Common myeloid progenitor, CD34-positive (primary cell): Measurements from ENCODE around the gene PEF1.

Experiments used
- CTCF ChIA-PET: fragments of 350-600 bp; sonication (Branson Sonifier 250); formaldehyde crosslinking; loops from one replicate; lab custom pipeline; 2021; ENCODE audit warnings: antibody characterized with exemption; lab: Charles Lee
- POLR2A ChIA-PET: fragments of 350-600 bp; sonication (Branson Sonifier 250); formaldehyde crosslinking; loops from one replicate; lab custom pipeline; 2021; ENCODE audit warnings: antibody characterized with exemption; lab: Charles Lee
- DNase-seq, 3 donors: peaks; one replicate each; pipeline versions ENCODE4 v3.0.0 to v3.0.0-alpha.2; 2013
- H3K27ac ChIP-seq, 2 experiments: 1 replicate in 1 of 2; 2 replicates in 1 of 2; pipeline ENCODE4 v1.7.0; 2013; ENCODE audit warnings: inconsistent platforms in 2 of 2, low read length in 2 of 2, mild to moderate bottlenecking in 2 of 2, low read depth in 1 of 2, moderate library complexity in 1 of 2; ENCODE audit not compliant: severe bottlenecking in 2 of 2, insufficient read depth in 1 of 2, poor library complexity in 1 of 2
- H3K27me3 ChIP-seq, 5 experiments: replicated peaks in 2 of 5; 1 replicate in 3 of 5; 2 replicates in 2 of 5; pipeline versions ENCODE4 v1.6.1 to v1.7.0; 2013; ENCODE audit warnings: low read length in 4 of 5, mild to moderate bottlenecking in 2 of 5, moderate library complexity in 2 of 5, inconsistent platforms in 1 of 5; ENCODE audit not compliant: insufficient read depth in 5 of 5, control insufficient read depth in 4 of 5
- H3K36me3 ChIP-seq, 4 experiments: 1 replicate in 2 of 4; 2 replicates in 2 of 4; pipeline versions ENCODE4 v1.6.1 to v1.7.0; 2013; ENCODE audit warnings: low read length in 3 of 4, control low read depth in 1 of 4, mild to moderate bottlenecking in 1 of 4; ENCODE audit not compliant: control insufficient read depth in 4 of 4, insufficient read depth in 4 of 4
- H3K4me1 ChIP-seq, 4 experiments: 1 replicate in 3 of 4; 2 replicates in 1 of 4; pipeline versions ENCODE4 v1.6.1 to v1.7.1; 2013; ENCODE audit warnings: low read length in 3 of 4, mild to moderate bottlenecking in 3 of 4, control low read depth in 1 of 4, inconsistent platforms in 1 of 4, moderate library complexity in 1 of 4; ENCODE audit not compliant: control insufficient read depth in 4 of 4, insufficient read depth in 4 of 4; ENCODE audit errors: control extremely low read depth in 1 of 4
- H3K4me3 ChIP-seq, 7 experiments: 1 replicate in 4 of 7; 2 replicates in 3 of 7; pipeline versions ENCODE4 v1.5.1 to v1.7.0; 2013; ENCODE audit warnings: mild to moderate bottlenecking in 7 of 7, low read length in 6 of 7, moderate library complexity in 6 of 7, inconsistent platforms in 2 of 7, low read depth in 2 of 7, control low read depth in 1 of 7; ENCODE audit not compliant: insufficient read depth in 4 of 7, control insufficient read depth in 1 of 7; ENCODE audit errors: extremely low read depth in 1 of 7
- H3K9me3 ChIP-seq, 5 experiments: 1 replicate in 4 of 5; 2 replicates in 1 of 5; pipeline versions ENCODE4 v1.6.1 to v1.7.1; 2013; ENCODE audit warnings: low read length in 4 of 5, mild to moderate bottlenecking in 2 of 5, inconsistent platforms in 1 of 5, low read depth in 1 of 5, moderate library complexity in 1 of 5; ENCODE audit not compliant: control insufficient read depth in 4 of 5, insufficient read depth in 2 of 5; ENCODE audit errors: control extremely low read depth in 1 of 5
- WGBS: methylation state at CpG from one replicate; pipeline ENCODE4 v1.1.5; 2013; ENCODE audit not compliant: insufficient coverage; 5-methylcytosine and 5-hydroxymethylcytosine counted together

The PEF1 gene

DNA sequence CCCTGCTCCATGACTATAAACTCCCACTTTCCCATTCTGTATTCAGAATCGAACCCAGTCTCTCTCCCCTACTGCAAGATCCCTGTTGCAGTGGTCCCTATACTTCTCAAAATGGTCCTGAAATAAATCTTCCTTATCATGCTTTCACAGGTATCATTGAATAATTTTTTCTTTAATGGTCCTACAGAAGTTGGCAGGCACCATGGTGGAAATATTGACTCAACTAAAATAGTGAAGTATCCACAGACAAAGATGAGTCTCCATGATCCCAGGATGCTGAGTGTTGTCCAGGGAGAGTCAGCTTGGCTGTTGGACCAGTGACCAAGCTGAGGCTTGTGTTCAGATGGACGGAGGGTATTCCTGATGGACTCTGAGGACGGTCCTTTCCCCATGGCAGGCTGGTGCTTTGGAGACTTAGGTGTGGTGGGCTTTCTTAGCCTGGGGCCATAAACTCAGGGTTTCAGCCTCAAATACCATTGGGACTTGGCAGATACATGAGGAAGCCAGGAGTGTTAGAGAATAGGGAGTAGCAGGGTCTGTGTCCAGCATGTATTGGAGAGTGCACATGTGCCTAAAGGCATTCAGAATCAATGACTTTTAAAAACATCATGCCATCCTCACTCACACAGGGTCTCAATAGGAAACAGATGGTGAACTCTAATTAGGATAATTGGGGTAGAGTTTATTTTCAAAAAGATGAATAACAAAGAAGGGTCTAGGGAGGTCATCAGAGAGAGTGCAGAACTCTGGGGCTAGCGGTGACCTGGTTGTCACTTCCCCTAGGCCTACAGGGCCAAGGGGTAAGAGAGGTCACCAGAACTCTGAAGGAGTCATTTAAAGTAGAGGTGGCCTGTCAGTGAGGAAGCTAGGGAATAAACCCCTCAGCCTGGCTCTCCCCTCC is 48.6 kb downstream of the PEF1 start:
- WGBS: 100% methylated on average over 2 of the region's 4 CpGs
- H3K4me3 ChIP-seq: peak overlapping the region in 2 of 7 experiments; percentile 24 to 29
- DNase-seq: peak in 1 of 3 donors; percentile 52
- H3K27me3 ChIP-seq: no peaks in the 10 kb centered on the region
- no peaks in the 10 kb centered on the region for H3K36me3 ChIP-seq
- peaks cover 18 to 45% (median 21%) of the 10 kb centered on the region in 4 experiments for H3K4me1 ChIP-seq
- H3K9me3 ChIP-seq: no peaks in the 10 kb centered on the region
- H3K27ac ChIP-seq: peak overlapping the region; percentile 25 to 63
- ChIA-PET CTCF (interaction anchor here (1.2 to 12.3 kb wide), 4 partner anchors 9 to 193 kb away, joined by 4 to 131 read pairs (median 20); no protein-coding TSS in a partner anchor), POLR2A (interaction anchor here (1.1 kb wide), 1 partner anchor 59 kb away, joined by 3 read pairs; no protein-coding TSS in a partner anchor)

DNA sequence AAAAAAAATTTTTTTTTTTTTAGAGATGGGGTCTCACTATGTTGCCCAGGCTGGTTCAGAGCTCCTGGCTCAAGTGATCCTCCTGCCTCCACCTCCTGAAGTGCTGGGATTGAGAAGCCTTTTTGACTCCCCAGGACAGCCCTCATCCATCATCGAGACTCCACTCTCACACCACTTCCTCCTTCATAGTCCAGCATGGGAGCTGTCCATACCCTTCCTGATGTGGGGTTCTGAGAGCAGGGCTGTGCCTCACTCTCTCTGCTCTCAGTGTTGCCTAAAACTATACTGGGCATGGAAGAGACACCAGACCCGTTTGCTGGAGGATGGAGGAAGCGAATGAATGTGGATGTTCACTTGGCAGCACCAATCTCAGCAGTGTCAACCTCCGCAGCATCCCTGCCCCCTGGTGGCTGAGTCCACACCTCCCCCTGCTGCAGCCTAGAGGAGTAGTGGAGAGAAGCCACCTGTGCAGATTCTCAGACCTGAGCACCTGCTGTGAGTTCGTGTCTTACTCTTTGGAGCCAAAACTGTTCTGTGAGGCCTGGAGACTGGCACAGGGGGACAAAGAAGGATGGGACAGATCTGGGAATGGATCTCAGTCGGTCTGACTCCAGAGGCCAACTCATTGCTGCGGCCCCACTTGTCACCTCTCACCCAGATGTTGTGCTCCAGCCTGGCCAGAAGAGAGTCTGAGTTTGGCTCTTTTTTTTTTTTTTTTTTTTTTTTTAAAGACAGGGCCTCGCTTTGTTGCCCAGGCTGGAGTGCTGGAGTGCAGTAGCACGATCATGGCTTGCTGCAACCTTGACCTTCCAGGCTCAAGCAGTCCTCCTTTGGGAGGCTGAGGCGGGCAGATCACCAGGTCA is 50.7 kb downstream of the PEF1 start:
- H3K27me3 ChIP-seq: peaks cover 0 to 6% (median 4%) of the 10 kb centered on the region in 5 experiments
- ChIA-PET CTCF (interaction anchor here (1.0 to 12.3 kb wide), 7 partner anchors 11 to 45 kb away, joined by 4 to 131 read pairs (median 8); no protein-coding TSS in a partner anchor), POLR2A (no interaction called here)
- H3K9me3 ChIP-seq: no peaks in the 10 kb centered on the region
- no peak overlapping the region for H3K4me3 ChIP-seq
- no peaks in the 10 kb centered on the region for H3K36me3 ChIP-seq
- peak; percentile 75 to 86 (median 83) for DNase-seq
- WGBS: 51% methylated on average over 7 of the region's 10 CpGs
- peaks cover 18 to 45% (median 22%) of the 10 kb centered on the region in 4 experiments for H3K4me1 ChIP-seq
- no peak overlapping the region for H3K27ac ChIP-seq

DNA sequence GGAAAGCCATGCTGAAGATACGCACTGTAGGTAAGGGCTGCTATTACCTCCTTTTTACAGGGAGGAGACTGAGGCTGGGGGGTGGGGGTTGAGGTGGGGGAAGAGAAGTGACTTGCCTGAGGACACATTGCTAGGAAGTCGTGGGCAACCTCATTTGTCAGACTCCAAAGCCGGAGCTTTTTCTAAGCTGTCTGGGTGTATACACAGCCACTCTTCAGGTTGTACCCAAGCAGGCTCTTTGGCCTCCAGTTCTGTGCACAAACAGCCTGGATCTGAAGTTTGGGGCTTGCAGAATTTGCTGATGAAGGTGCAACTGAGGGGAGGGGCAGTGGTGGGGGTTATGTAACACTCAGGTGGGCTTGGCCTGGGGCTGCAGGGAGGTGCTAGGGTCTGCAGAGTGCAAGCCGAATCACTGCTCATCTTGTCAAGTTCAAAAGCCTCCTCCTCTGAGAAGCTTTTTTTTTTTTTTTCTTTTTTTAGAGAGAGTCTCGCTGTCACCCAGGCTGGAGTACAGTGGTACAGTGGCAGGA is 51.5 kb downstream of the PEF1 start:
- WGBS: 52% methylated on average over 3 of the region's 5 CpGs
- CTCF ChIA-PET: interaction anchor here (0.6 to 12.3 kb wide), 8 partner anchors 12 to 477 kb away, joined by 3 to 131 read pairs (median 5); no protein-coding TSS in a partner anchor
- POLR2A ChIA-PET: no interaction called here

DNA sequence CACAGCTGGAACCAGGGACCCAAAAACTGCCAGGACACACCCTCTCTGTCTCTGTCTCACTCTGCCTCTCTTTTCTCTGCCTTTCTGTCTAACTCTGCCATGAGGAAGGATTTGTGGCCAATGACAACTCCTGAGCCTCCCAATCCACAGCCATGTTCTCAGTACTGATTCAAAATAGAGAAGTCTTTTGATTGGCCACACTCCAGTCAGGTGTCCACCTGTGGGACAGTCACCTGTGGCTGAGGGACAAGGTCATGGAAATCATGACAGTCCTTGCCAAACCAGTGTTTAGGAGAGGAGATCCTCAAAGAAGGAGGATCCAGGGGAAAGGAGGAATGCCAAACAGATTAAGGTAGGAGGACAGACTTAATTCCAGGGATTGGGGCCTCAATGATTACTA is 52.5 kb downstream of the PEF1 start:
- Histone ChIP-seq H3K9me3 (no peaks in the 10 kb centered on the region), H3K27ac (no peak overlapping the region), H3K4me1 (peaks cover 15 to 44% (median 29%) of the 10 kb centered on the region in 4 experiments), H3K36me3 (no peaks in the 10 kb centered on the region), H3K4me3 (no peak overlapping the region), H3K27me3 (peaks cover 0 to 16% (median 7%) of the 10 kb centered on the region in 5 experiments)
- CTCF ChIA-PET: interaction anchor here (1.1 to 12.3 kb wide), 8 partner anchors 11 to 27 kb away, joined by 4 to 131 read pairs (median 4); no protein-coding TSS in a partner anchor
- POLR2A ChIA-PET: no interaction called here
- DNase-seq: no peak

More for the DNA sequence above, 51.5 kb downstream of the PEF1 start:
- no peaks in the 10 kb centered on the region for H3K36me3 ChIP-seq
- no peaks in the 10 kb centered on the region for H3K9me3 ChIP-seq
- H3K4me1 ChIP-seq: peaks cover 18 to 48% (median 26%) of the 10 kb centered on the region in 4 experiments
- peaks cover 0 to 14% (median 7%) of the 10 kb centered on the region in 5 experiments for H3K27me3 ChIP-seq
- no peak overlapping the region for H3K4me3 ChIP-seq
- no peak overlapping the region for H3K27ac ChIP-seq
- no peak for DNase-seq

DNA sequence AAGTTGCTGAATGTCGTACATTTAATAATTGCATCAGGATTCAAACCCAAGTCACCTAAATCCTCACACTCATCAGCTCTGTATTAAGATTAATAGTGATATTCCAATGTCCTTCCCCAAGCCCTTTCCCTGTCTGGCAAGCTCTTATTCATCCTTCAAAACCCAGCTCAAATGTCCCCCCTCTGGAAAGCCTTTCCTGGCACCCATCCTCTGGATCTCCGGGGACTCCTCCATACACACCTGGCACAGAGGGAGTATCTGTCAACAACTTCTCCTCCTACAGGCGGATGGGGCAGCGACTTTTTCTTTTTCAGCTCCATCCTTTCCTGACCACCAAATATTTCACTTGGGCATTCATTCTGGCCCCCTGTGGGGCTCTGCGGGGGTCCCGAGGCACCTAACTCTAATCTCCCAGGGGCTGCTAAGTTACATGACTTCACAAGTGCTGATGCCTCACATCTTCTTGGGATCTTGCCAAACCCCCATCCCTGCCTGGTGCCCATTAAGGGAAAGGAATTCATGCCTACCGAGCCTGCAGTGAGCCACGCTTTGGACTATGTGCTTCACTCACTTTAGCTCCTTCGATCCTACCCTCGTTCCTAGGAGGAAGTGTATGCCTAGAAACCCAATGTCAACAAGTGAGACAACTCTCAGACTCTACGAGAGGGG is 53.1 kb downstream of the PEF1 start:
- Histone ChIP-seq H3K27ac (no peak overlapping the region), H3K4me1 (peaks cover 12 to 41% (median 25%) of the 10 kb centered on the region in 4 experiments), H3K4me3 (no peak overlapping the region), H3K27me3 (peaks cover 0 to 16% (median 7%) of the 10 kb centered on the region in 5 experiments), H3K36me3 (no peaks in the 10 kb centered on the region), H3K9me3 (no peaks in the 10 kb centered on the region)
- DNase-seq: no peak
- 96% methylated on average over 10 of the region's 11 CpGs for WGBS
- CTCF ChIA-PET: interaction anchor here (1.0 to 12.3 kb wide), 8 partner anchors 10 to 171 kb away, joined by 3 to 131 read pairs (median 4); no protein-coding TSS in a partner anchor
- POLR2A ChIA-PET: no interaction called here
